Tibial nerve (tissue), 4 donors: ENCODE data around the gene VIT. TPM values are rescaled to one million over a fixed set of nuclear protein-coding genes. Genes with fewer than 3 reads are reported as not detected.

Experiments used
- DNase-seq, 2 donors: peaks; one replicate each; pipeline ENCODE4 v3.0.0-alpha.2; 2019; ENCODE audit warnings: low spot score in 2 of 2
- H3K27ac ChIP-seq, 4 donors: fragments of 200-600 bp; sonication (generic) in 3 of 4; one replicate each; pipeline ENCODE4 v1.5.1; 2017 to 2019; ENCODE audit warnings: mild to moderate bottlenecking in 1 of 4
- H3K27me3 ChIP-seq, 2 donors: fragments of 200-600 bp; sonication (generic) in 1 of 2; one replicate each; pipeline versions ENCODE4 v1.5.1 to v1.6.0; 2017 to 2019
- H3K36me3 ChIP-seq, 3 donors: fragments of 200-600 bp; sonication (generic); one replicate each; pipeline ENCODE4 v1.5.1; 2018 to 2019
- H3K4me1 ChIP-seq, 4 donors: fragments of 200-600 bp; sonication (generic) in 3 of 4; one replicate each; pipeline ENCODE4 v1.5.1; 2017 to 2019
- H3K4me3 ChIP-seq, 4 donors: fragments of 200-600 bp; sonication (generic) in 3 of 4; one replicate each; pipeline ENCODE4 v1.5.1; 2017 to 2019; ENCODE audit warnings: mild to moderate bottlenecking in 1 of 4, moderate library complexity in 1 of 4
- H3K9me3 ChIP-seq, 4 donors: fragments of 200-600 bp; sonication (generic) in 3 of 4; one replicate each; pipeline ENCODE4 v1.5.1; 2017 to 2019
- CTCF ChIP-seq, 5 experiments: fragments of 200-600 bp in 3 of 5; fragments of 450-650 bp in 2 of 5; sonication (generic) in 3 of 5; IDR thresholded peaks; one replicate each; pipeline ENCODE4 v1.5.1; 2016 to 2019; ENCODE audit warnings: antibody characterized with exemption in 5 of 5, mild to moderate bottlenecking in 3 of 5, moderate library complexity in 2 of 5
- EP300 ChIP-seq, 2 donors: sonication (generic); formaldehyde crosslinking; IDR thresholded peaks; one replicate each; pipeline ENCODE4 v1.6.1; 2017; ENCODE audit warnings: antibody characterized with exemption in 2 of 2, mild to moderate bottlenecking in 1 of 2
- POLR2A ChIP-seq, 2 donors: fragments of 450-650 bp; IDR thresholded peaks; one replicate each; pipeline ENCODE4 v1.6.1; 2017; ENCODE audit warnings: antibody characterized with exemption in 2 of 2, mild to moderate bottlenecking in 2 of 2, moderate library complexity in 2 of 2
- WGBS, 2 donors: methylation state at CpG; one replicate each; pipeline ENCODE4 v1.1.5; 2018; 5-methylcytosine and 5-hydroxymethylcytosine counted together
- total RNA-seq, 4 donors: library from RNA; depleted of rRNA; stranded (reverse); fragments of >200 nt; gene quantifications; one replicate each; pipeline ENCODE4 v1.1.0, GENCODE V29; 2016

Gene VIT
- total RNA-seq, 4 donors from 2014 or later: 55.2 to 201 (median 125) TPM

GRCh38 chr2:36663295-36663694, 33.2 kb upstream of the VIT start:
- Histone ChIP-seq H3K4me3 (no peak overlapping the region), H3K36me3 (no peaks in the 10 kb centered on the region), H3K4me1 (peaks cover 0 to 4% (median 0%) of the 10 kb centered on the region in 4 donors), H3K27ac (no peak overlapping the region), H3K9me3 (no peaks in the 10 kb centered on the region), H3K27me3 (no peaks in the 10 kb centered on the region)
- 78 to 90% methylated on average over 2 of the region's 2 CpGs for WGBS, 2 donors
- no peak for DNase-seq
- TF ChIP-seq EP300 (IDR thresholded peaks at IDR 0.05) (no peak), POLR2A (IDR thresholded peaks at IDR 0.05) (no peak), CTCF (IDR thresholded peaks at IDR 0.05) (no peak)

- no peaks in the 10 kb centered on the region for H3K36me3 ChIP-seq
- WGBS, 2 donors: 36 to 37% methylated on average over 12 of the region's 12 CpGs
- TF ChIP-seq CTCF (IDR thresholded peaks at IDR 0.05) (peak; percentile 59 to 77 (median 67)), POLR2A (IDR thresholded peaks at IDR 0.05) (no peak)
Measured at GRCh38 chr2:36663851-36664695, 32.4 kb upstream of the VIT start.

GRCh38 chr2:36664696-36665076, 31.8 kb upstream of the VIT start:
- Histone ChIP-seq H3K27me3 (no peaks in the 10 kb centered on the region), H3K36me3 (no peaks in the 10 kb centered on the region), H3K4me1 (peaks cover 0 to 4% (median 0%) of the 10 kb centered on the region in 4 donors), H3K27ac (no peak overlapping the region), H3K9me3 (no peaks in the 10 kb centered on the region), H3K4me3 (no peak overlapping the region)
- 34 to 50% methylated on average over 1 of the region's 1 CpG for WGBS, 2 donors
- TF ChIP-seq CTCF (IDR thresholded peaks at IDR 0.05) (no peak), EP300 (IDR thresholded peaks at IDR 0.05) (no peak), POLR2A (IDR thresholded peaks at IDR 0.05) (no peak)
- no peak for DNase-seq

More at GRCh38 chr2:36663851-36664695, 32.4 kb upstream of the VIT start:
- DNase-seq: peak in 1 of 2 donors; percentile 48
- no peak overlapping the region for H3K4me3 ChIP-seq
- peaks cover 0 to 4% (median 0%) of the 10 kb centered on the region in 4 donors for H3K4me1 ChIP-seq
- no peaks in the 10 kb centered on the region for H3K27me3 ChIP-seq
- H3K27ac ChIP-seq: no peak overlapping the region
- H3K9me3 ChIP-seq: no peaks in the 10 kb centered on the region

GRCh38 chr2:36667931-36668330, 28.6 kb upstream of the VIT start:
- Histone ChIP-seq H3K4me1 (peaks cover 0 to 4% (median 0%) of the 10 kb centered on the region in 4 donors), H3K27me3 (no peaks in the 10 kb centered on the region), H3K36me3 (no peaks in the 10 kb centered on the region), H3K9me3 (no peaks in the 10 kb centered on the region), H3K27ac (no peak overlapping the region), H3K4me3 (no peak overlapping the region)
- 66 to 72% methylated on average over 9 of the region's 9 CpGs for WGBS, 2 donors
- TF ChIP-seq POLR2A (IDR thresholded peaks at IDR 0.05) (no peak), CTCF (IDR thresholded peaks at IDR 0.05) (no peak), EP300 (IDR thresholded peaks at IDR 0.05) (no peak)
- no peak for DNase-seq

GRCh38 chr2:36670881-36671595, 25.5 kb upstream of the VIT start:
- no peak for DNase-seq
- Histone ChIP-seq H3K36me3 (no peaks in the 10 kb centered on the region), H3K4me3 (no peak overlapping the region), H3K27ac (no peak overlapping the region), H3K27me3 (no peaks in the 10 kb centered on the region), H3K4me1 (no peaks in the 10 kb centered on the region), H3K9me3 (no peaks in the 10 kb centered on the region)
- TF ChIP-seq CTCF (IDR thresholded peaks at IDR 0.05) (no peak), EP300 (IDR thresholded peaks at IDR 0.05) (no peak), POLR2A (IDR thresholded peaks at IDR 0.05) (no peak)
- 78 to 81% methylated on average over 6 of the region's 6 CpGs for WGBS, 2 donors
